ENCODE data around the gene KRTAP10-1. TPM values are rescaled to one million over a fixed set of nuclear protein-coding genes. Genes with fewer than 3 reads are reported as not detected.

Gene KRTAP10-1
- total RNA-seq, 2 experiments from 2014 or later: not detected

- no peak overlapping the region for H3K27ac Mint-ChIP-seq
- H3K4me1 Mint-ChIP-seq: no peaks in the 10 kb centered on the region
- POLR2A ChIA-PET: no interaction called here
- ATAC-seq (no peak), DNase-seq (no peak)
- no peaks in the 10 kb centered on the region for H3K27me3 Mint-ChIP-seq
- CTCF ChIA-PET: no interaction called here
- H3K36me3 Mint-ChIP-seq (ENCODE audit: low read depth): no peaks in the 10 kb centered on the region
- H3K9me3 Mint-ChIP-seq (ENCODE audit: low read depth): no peaks in the 10 kb centered on the region
- intact Hi-C loops (cut with DNase I, micrococcal nuclease): no loop called here
- no peak overlapping the region for H3K4me3 Mint-ChIP-seq
These were observed 39.9 kb downstream of the KRTAP10-1 start for GRCh38 chr21:44500111-44500510.

- CTCF ChIA-PET: no interaction called here
- intact Hi-C loops (cut with DNase I, micrococcal nuclease): loop anchor here in 1 of 2 experiments (10.0 kb wide), 1 partner anchor 75 kb away; no protein-coding TSS in a partner anchor
These were observed 40.4 kb downstream of the KRTAP10-1 start for GRCh38 chr21:44499631-44500030.

DNA sequence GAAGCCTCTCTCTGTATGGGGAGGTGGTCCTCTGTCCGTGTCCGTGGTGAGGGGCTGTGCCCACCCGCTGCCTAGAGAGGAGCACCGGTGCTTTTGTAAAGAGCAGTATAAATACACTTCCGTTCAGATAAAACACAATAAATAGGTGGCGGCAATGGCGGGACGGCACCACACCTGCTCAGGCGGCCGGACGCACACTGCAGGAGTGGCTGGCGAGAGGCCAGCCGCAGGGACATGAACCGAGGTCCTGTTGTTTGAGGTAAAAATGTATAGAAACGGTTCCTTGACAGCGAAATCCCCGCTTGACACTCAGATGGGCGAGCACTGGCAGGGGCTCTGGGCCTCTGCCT lies 40.8 kb downstream of the KRTAP10-1 start:
- no peaks in the 10 kb centered on the region for H3K9me3 Mint-ChIP-seq (ENCODE audit: low read depth)
- H3K27ac Mint-ChIP-seq: no peak overlapping the region
- ATAC-seq (no peak), DNase-seq (no peak)
- POLR2A ChIA-PET: no interaction called here
- intact Hi-C loops (cut with DNase I, micrococcal nuclease): loop anchor here in 1 of 2 experiments (10.0 kb wide), 1 partner anchor 74 kb away; no protein-coding TSS in a partner anchor
- H3K27me3 Mint-ChIP-seq: no peaks in the 10 kb centered on the region
- H3K4me1 Mint-ChIP-seq: no peaks in the 10 kb centered on the region
- H3K36me3 Mint-ChIP-seq (ENCODE audit: low read depth): no peaks in the 10 kb centered on the region
- no peak overlapping the region for H3K4me3 Mint-ChIP-seq
- CTCF ChIA-PET: interaction anchor here (0.6 kb wide), 1 partner anchor 154 kb away, joined by 3 read pairs; no protein-coding TSS in a partner anchor

More at GRCh38 chr21:44499631-44500030, 40.4 kb downstream of the KRTAP10-1 start:
- Mint-ChIP-seq H3K36me3 (ENCODE audit: low read depth) (no peaks in the 10 kb centered on the region), H3K9me3 (ENCODE audit: low read depth) (no peaks in the 10 kb centered on the region), H3K27me3 (no peaks in the 10 kb centered on the region), H3K4me1 (no peaks in the 10 kb centered on the region), H3K4me3 (no peak overlapping the region), H3K27ac (no peak overlapping the region)
- ATAC-seq (no peak), DNase-seq (no peak)
- POLR2A ChIA-PET: no interaction called here

DNA sequence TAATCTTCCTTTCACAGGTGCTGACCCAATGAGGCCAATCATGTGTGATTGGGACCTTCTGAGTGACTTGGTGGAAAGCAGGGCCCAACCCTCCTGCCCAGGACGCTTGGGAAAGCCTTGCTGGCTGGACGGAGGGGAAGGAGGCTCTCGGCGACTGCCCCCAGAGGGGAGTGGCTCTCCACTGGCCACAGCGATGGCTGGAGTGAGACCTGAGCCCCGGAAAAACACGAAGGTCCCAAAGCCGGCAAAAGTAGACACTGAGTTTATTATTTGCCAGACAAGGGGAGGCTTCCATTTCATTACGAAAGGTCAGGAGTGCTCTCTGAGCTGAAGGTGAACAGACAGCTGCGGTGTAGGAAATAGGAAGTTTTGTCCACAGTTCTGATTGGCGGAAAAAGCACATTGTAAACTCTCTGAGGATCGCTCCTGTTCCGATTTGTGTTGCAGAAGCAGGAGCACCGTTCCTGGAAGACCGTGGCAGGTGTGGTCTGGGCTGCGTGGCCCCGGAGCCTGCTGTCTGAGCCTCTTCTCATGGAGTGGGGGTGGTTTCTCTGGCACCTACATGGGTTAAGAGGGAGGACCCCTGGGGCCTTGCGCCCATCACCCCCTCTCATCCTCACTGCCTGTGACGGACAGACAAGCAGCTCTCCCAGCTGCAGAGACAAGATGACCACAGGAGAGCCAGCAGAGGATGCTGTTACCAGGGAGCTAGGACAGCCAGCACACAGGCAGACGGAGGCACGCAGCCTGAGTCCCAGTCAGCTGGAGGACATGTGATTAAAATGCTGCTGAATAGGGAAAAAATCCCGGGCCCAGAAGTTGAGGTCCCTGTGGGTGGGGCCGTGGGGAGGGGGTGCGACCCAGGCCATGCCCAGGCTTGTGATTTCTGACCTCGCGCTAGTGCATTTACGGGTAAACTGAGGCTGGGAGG lies 41.5 kb downstream of the KRTAP10-1 start:
- CTCF ChIA-PET: interaction anchor here (0.6 kb wide), 1 partner anchor 154 kb away, joined by 3 read pairs; no protein-coding TSS in a partner anchor
- ATAC-seq (no peak), DNase-seq (no peak)
- Mint-ChIP-seq H3K4me3 (no peak overlapping the region), H3K27ac (no peak overlapping the region), H3K4me1 (no peaks in the 10 kb centered on the region), H3K27me3 (no peaks in the 10 kb centered on the region), H3K36me3 (ENCODE audit: low read depth) (no peaks in the 10 kb centered on the region), H3K9me3 (ENCODE audit: low read depth) (no peaks in the 10 kb centered on the region)
- intact Hi-C loops (cut with DNase I, micrococcal nuclease): loop anchor here in 1 of 2 experiments (10.0 kb wide), 1 partner anchor 74 kb away; no protein-coding TSS in a partner anchor
- POLR2A ChIA-PET: no interaction called here

DNA sequence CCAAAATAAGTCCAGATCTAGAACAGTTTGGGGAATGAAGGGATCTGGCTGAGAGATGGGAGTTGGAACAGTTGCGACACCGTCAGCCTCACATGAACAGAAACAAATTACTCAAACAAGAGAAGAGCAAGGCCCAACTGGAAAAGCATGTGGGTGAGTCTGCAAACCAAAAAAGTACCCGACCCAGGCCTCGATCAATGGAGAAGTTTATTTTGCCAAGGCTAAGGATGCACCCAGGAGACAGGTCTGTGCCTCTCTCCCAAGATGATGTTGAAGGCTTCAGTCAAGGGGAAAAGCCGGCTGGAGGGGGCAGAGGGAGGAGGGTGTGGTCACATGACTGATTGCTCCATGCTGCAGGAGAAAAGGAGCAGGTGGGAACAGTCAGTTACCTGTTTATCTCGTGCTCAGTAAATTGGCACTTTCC lies 42.3 kb downstream of the KRTAP10-1 start:
- intact Hi-C loops (cut with DNase I, micrococcal nuclease): loop anchor here in 1 of 2 experiments (10.0 kb wide), 1 partner anchor 73 kb away; no protein-coding TSS in a partner anchor
- no peak for ATAC-seq
- peaks cover 3% of the 10 kb centered on the region for H3K27me3 Mint-ChIP-seq

GRCh38 chr21:44496564-44497550 lies 43.1 kb downstream of the KRTAP10-1 start:
- intact Hi-C loops (cut with DNase I, micrococcal nuclease): loop anchor here in 1 of 2 experiments (10.0 kb wide), 1 partner anchor 72 kb away; no protein-coding TSS in a partner anchor
- Mint-ChIP-seq H3K4me1 (no peaks in the 10 kb centered on the region), H3K4me3 (no peak overlapping the region), H3K36me3 (ENCODE audit: low read depth) (no peaks in the 10 kb centered on the region), H3K9me3 (ENCODE audit: low read depth) (peaks cover 14% of the 10 kb centered on the region), H3K27me3 (peaks cover 4% of the 10 kb centered on the region), H3K27ac (no peak overlapping the region)
- POLR2A ChIA-PET: no interaction called here
- no peak for ATAC-seq
- CTCF ChIA-PET: interaction anchor here (1.1 to 1.5 kb wide), 2 partner anchors 9 to 383 kb away, joined by 3 to 4 read pairs; no protein-coding TSS in a partner anchor
- DNase-seq: no peak

More for the DNA sequence above, 42.3 kb downstream of the KRTAP10-1 start:
- Mint-ChIP-seq H3K36me3 (ENCODE audit: low read depth) (no peaks in the 10 kb centered on the region), H3K4me1 (no peaks in the 10 kb centered on the region), H3K27ac (no peak overlapping the region), H3K9me3 (ENCODE audit: low read depth) (peaks cover 7% of the 10 kb centered on the region), H3K4me3 (no peak overlapping the region)
- POLR2A ChIA-PET: no interaction called here
- no peak for DNase-seq
- CTCF ChIA-PET: no interaction called here

DNA sequence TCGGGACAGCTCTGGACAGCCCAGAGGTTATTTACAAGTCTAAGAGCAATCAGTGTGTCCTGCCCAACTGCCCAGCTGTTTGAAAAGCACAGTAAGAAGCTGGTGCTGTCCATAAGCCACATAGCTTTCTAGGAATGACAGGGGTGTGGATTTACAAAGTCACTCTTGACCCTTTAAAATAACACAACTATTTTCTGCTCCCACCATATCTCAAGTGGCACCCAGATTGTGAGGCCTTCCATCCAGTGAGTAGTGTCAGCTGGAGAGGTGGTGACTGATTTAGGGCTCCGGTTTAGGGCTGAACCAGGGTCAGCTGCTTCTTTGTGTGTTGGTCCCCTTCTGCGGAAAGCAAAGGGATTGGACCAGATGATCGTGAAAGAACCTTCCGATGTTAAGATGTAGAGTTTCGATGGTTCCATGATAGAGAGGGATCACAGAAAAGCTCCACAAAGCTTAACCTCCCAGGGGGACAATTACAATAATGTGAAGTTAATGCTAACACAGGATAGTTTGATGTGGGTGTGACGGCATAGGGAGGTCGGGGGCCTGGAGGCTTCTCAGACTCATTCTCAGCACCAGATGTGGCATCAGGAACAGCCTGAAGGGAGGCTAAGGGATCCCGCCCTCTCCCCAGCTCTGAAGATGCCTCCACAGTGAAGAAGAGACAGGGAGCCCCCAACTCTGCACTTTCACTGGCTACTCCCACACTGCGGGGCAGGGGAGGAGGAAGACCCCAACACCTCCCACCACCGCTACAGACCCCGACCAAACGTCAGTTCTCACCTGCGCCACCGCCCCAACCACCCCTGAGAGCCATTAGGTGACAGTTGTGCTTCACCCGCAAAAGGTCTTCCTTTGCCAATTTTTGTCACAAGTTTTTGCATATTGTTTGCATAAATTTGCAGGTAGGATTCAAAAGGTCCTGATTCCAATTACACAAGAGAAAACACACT lies 44.1 kb downstream of the KRTAP10-1 start:
- ChIA-PET POLR2A (no interaction called here), CTCF (interaction anchor here (0.7 to 1.5 kb wide), 6 partner anchors 8 to 1647 kb away, joined by 3 to 4 read pairs (median 3); no protein-coding TSS in a partner anchor)
- Mint-ChIP-seq H3K9me3 (ENCODE audit: low read depth) (peaks cover 14% of the 10 kb centered on the region), H3K27me3 (peaks cover 6% of the 10 kb centered on the region), H3K4me3 (no peak overlapping the region), H3K36me3 (ENCODE audit: low read depth) (no peaks in the 10 kb centered on the region), H3K4me1 (no peaks in the 10 kb centered on the region), H3K27ac (no peak overlapping the region)
- intact Hi-C loops (cut with DNase I, micrococcal nuclease): loop anchor here in 1 of 2 experiments (10.0 kb wide), 1 partner anchor 71 kb away; no protein-coding TSS in a partner anchor
- ATAC-seq (no peak), DNase-seq (no peak)

GRCh38 chr21:44494956-44495355 lies 45.0 kb downstream of the KRTAP10-1 start:
- CTCF ChIA-PET: interaction anchor here (0.8 to 1.2 kb wide), 2 partner anchors 9 to 831 kb away, joined by 3 read pairs; no protein-coding TSS in a partner anchor
- Mint-ChIP-seq H3K27ac (no peak overlapping the region), H3K9me3 (ENCODE audit: low read depth) (peaks cover 14% of the 10 kb centered on the region), H3K4me1 (no peaks in the 10 kb centered on the region), H3K36me3 (ENCODE audit: low read depth) (no peaks in the 10 kb centered on the region), H3K27me3 (peaks cover 6% of the 10 kb centered on the region), H3K4me3 (no peak overlapping the region)
- ATAC-seq: no peak
- no peak for DNase-seq
- intact Hi-C loops (cut with DNase I, micrococcal nuclease): loop anchor here in 1 of 2 experiments (10.0 kb wide), 1 partner anchor 70 kb away; no protein-coding TSS in a partner anchor
- POLR2A ChIA-PET: no interaction called here

DNA sequence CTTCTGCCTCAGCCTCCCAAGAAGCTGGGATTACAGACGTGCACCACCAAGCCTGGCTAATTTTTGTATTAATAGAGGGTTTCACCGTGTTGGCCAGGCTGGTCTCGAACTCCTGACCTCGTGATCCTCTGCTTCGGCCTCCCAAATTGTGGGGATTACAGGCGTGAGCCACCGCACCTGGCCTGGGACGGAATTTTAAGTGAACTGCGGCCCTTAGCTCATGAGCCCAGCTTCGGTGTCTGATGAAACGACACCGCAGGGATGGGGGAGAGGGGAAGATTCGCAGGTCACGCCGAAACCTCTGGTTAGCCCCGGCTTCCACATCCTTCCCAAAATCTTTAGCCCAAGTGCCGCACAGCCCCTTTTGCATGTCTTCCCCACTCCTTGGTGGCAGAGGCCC lies 45.6 kb downstream of the KRTAP10-1 start:
- POLR2A ChIA-PET: no interaction called here
- Mint-ChIP-seq H3K36me3 (ENCODE audit: low read depth) (no peaks in the 10 kb centered on the region), H3K27ac (no peak overlapping the region), H3K27me3 (peaks cover 6% of the 10 kb centered on the region), H3K4me3 (no peak overlapping the region), H3K9me3 (ENCODE audit: low read depth) (peaks cover 14% of the 10 kb centered on the region), H3K4me1 (no peaks in the 10 kb centered on the region)
- ATAC-seq (no peak), DNase-seq (no peak)
- intact Hi-C loops (cut with DNase I, micrococcal nuclease): loop anchor here in 1 of 2 experiments (10.0 kb wide), 1 partner anchor 70 kb away; no protein-coding TSS in a partner anchor
- CTCF ChIA-PET: interaction anchor here (0.6 to 1.0 kb wide), 2 partner anchors 16 to 300 kb away, joined by 4 read pairs; no protein-coding TSS in a partner anchor

Measured in activated CD4-positive, alpha-beta T cell treated with anti-CD3 and anti-CD28 coated beads for 36 hours (primary cell).